Daoy (cell line): ENCODE measurements around the gene HSFX4. TPM values are rescaled to one million over a fixed set of nuclear protein-coding genes. Genes with fewer than 3 reads are reported as not detected.
"Not testable (repeated sequence)": the region's sequence is repeated elsewhere in the genome, so short reads cannot be mapped to it uniquely, and the experiment has no call there.

Experiments used
- DNase-seq: peaks from one replicate; pipeline ENCODE4 v3.0.0-alpha.2; 2015; ENCODE audit warnings: low read depth
- total RNA-seq: library from RNA; depleted of rRNA; stranded (reverse); fragments of >200 nt; shearing (Covaris generic); gene quantifications from 2 replicates; pipeline ENCODE4 v1.2.3, GENCODE V29; 2014

HSFX4 gene
- total RNA-seq, 1 experiment from 2014 or later, result not detected

DNA sequence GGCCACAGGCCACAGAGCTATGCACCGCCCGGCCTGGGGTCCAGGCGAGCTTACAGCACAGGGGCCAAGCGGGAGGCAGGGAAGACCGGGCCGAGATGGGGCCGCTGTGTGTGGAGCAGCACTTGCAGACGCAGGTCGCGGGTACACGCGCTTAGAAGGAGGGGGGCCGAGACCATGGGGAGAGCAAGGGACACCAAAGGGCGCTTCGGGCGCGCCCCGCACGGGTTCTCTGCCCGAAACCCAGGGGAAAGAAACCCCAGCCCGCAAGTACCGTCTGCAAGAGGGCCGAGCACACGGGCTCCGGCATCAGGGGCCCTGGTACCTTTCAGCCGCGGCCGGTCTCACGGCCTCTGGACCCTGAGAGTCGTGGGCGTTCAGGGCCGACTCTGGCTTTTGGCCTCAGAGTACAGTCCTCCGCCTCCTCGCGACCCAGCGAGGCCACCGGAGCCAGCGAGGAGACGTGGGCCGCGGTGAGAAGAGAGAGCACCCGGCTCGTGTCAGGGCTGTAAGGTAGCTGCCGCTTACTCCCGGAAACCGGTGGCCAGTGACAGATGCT lies 8.6 kb downstream of the HSFX4 start:
- no peak for DNase-seq

DNA sequence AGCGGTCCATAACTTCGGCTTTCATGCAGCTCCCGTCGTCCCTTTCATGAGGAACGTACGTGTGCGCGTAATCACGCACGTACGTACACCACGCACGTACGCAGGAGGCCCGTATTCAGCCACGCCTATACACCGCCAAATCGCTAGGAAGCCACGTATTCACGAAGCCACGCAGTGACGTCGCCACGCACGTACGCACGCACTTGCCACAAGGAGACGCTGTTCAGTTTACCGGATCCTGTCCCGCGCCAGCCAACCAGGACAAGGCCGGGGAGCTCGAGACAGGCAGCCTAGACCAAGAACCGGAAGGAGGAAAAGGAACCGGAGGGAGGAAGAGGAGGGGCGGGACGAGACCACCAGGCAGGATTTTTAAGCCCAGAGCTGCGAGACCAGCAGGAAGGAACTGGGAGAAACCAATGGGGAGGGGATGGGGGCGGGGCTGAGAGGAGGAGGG lies 9.1 kb downstream of the HSFX4 start, which contains the start of gene EOLA2:
TSS of gene EOLA2 (minus strand) at position 65 of the 454 bp plus-strand sequence. CDS start 4,617 bp downstream, outside the sequence.
- DNase-seq, result peak; percentile 97

DNA sequence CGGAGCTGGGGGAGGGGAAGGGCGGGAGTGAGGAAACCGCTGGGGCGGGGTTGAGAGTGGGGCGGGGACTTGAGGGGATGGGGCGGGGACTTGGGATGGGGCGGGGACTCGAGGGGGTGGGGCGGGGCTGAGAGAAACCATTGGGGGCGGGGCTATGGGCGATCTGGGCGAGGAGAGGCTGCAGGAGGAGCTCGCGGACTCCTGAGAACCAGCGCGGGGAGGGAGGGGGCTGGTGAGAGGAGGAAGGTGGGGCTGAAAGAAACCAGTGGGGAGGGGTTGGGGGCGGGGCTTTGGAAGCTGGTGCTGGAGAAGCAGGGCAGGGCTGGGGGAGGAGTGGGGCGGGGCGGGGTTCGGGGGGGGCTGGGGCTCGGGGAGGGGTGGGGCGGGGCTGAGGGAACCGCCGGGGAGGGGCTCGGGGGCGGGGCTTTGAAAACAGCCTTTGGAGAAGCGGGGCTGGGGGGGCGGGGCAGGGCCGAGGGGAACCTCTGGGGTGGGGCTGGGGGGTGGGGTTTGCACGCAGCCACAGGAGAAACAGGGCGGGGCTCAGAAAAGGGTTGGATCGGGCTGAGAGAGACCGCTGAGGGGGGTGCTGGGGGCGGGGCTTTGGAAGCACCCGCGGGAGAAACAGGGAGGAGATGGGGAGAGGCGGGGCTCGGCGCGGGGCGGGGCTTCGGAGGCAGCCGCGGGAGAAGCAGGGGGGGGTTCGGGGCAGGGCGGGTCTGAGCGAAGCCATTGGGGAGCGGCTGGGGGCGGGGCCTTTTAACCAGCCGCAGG lies 9.7 kb downstream of the HSFX4 start:
- peak; percentile 86 for DNase-seq

DNA sequence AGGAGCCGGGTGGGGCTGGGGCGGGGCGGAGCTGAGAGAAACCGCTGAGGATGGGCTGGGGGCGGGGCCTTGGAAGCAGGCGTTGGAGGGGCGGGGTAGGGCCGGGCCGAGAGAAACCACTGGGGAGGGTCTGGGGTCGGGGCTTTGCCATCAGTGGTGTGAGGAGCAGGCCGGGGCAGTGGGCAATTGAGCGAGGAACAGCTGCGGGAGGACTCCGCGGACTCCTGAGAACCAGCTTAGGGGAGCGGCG lies 10.2 kb downstream of the HSFX4 start:
- no peak for DNase-seq

DNA sequence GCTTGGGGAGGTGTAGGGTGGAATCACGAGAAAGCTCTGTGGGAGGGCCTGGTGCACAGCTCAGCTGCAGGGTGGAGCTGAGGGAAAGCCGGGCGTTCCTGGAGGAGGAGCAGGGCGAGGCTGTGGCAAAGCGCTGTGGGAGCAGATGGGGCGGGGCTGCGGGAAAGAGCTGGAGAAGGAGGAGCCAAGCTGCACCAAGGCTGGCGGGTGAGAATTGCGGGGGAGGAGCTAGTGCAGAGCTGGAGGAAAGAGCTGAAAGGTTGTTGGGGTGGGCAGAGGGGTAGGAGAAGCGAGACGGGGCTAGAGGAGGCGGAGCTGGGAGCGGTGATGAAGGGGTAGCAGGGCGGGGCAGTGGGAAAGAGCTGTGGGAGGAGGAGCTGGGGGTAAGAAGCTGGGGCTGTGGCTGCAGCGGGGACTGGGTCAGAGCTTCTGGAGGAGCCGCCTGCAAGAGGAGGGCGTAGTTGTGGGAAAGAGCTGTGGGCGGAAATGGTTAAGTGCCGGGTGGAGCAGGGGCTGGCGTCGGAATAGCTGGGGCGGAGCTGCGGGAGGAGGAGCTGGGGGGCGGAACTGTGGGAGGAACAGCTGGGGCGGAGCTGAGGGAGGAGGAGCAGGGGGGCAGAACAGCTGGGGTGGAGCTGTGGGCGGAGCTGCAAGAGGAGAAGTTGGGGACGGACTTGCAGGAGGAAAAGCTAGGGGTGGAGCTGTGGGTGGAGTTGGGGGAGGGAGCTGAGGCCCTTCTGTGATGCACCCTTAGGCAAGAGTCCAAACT lies 10.7 kb downstream of the HSFX4 start:
- peak; percentile 96 for DNase-seq

DNA sequence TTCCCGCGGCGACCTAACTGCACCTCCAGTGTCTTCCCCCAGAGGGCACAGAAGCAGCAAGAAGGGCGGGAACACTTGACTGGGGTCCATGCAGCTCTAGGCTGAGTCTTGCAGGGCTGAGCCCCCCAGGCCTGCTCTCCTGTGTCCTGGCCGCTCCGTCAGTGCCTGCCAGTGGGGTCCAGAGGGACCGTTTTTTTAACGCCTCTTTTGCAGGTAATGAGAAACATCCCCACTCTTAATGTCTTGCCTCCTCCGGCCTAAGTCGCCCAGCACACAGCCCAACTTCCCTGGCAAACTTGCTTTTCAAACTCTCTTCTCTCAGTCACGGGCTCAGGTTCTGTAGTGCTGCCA lies 11.3 kb downstream of the HSFX4 start:
- DNase-seq, result not testable (repeated sequence)

DNA sequence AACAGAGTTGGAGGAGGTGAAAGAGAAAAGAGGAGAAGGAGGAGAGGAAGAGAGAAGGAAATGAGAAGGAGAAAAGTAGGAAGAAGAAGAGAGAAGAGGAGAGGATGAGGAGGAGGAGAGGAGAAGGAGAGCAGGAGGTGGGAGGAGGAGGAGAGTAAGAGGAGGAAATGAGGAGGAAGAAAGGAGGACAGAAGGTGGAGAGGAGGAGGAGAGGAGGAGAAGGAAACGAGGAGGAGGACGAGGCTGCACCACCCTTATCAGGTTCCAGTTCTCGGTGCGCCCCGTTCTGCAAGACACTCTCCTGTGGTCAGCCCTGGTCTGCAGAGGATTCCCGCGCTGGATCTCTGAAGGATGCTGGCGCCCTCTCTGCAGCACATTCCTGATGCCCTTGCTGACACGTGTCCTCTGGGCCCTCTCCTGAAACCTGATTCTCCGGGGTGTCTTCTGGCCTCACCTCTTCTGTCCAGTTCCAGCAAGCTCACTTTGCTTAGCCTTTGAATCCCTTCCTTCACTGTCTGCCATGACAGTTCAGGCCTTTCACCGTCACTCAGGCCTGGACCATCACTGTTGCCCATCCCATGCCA lies 15.8 kb downstream of the HSFX4 start:
- DNase-seq, result not testable (repeated sequence)

DNA sequence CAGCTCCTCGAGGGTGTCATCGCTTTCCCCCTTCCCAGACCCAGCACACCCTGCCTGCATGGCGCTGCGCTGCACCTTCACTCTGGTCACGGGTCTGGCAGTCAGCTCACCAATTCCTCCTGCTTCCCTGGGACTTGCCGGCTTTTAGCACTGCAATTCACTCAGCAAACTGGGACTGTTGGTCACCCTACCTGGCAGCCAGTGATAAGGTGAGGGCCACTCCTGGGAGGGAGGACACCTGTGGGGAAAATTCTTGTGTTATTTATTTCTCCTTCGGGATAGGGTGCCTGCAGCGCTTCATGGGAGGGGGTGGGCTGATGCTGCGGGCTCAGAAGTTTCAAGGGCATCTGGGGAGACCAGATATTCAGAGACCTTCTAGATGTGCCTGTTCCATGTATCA lies 16.4 kb downstream of the HSFX4 start:
- DNase-seq, result not testable (repeated sequence)

DNA sequence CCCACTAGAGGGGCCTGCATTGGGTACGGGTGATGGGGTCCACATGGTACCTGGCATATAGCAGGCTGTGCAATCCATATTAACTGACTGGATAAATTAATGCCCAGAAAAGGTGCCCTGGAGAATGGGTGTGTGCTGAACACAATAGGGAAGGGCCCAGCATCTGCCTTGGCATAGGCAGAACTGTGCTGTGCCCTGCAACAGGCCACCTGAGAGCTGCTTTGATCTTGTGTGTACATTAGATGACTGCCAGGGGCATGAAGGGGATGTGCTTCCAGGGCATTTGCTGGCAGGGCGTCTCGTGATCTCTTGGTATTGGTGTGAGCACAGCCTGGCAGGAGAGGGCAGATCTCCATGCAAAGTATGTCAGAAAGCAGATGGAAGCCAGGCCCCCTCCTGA lies 17.6 kb downstream of the HSFX4 start:
- not testable (repeated sequence) for DNase-seq

DNA sequence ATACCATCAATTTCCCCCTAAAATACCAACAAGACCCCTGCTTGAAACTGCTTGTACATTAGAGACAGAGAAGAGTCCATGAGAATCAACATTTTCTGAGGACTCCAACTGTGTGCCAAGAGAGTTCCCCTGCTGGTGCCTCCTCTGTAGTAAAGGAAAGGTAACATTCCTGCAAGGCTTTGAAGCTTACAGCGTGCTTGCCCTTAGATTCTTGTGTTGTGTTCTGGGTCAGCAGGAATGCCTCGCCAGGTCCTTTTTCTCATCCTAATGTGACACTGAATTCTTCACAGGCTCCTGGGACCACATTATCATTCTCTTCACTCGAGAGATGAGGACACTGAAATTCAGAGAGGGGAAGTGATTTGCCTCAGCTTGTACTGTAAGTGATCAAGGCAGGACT lies 18.6 kb downstream of the HSFX4 start:
- DNase-seq, result no peak

DNA sequence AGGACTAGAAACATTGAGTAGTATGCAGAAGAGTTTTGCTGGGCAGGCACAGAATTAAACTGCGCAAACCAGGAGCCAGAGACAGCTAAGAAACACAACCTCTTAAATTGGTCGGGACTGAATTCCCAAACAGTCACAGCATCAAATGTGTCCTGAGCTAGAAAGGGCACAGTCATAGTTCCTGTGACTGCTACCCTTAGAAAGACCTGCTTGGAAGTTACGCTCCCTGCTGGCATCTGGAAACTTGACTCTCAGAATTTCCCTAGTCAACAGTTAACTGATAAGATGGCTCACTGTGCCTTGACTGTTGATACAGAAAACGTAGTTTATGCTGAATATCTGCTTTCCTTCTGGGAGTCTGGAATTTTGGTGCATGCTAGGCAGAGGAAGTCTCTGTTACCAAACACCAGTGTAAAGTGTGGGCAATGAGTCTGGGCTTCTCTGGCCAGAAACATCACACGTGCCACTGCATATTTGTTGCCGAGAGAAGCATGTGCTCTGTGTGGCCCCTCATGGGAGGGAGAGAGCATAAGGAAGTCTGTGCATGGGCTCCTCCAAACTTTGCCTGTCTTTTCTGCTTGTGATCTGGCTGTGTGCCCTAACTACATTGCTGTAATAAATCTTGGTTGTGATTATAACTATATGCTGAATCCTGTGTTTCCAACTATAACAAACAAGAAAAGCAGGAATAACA lies 20.5 kb downstream of the HSFX4 start:
- DNase-seq, result no peak

DNA sequence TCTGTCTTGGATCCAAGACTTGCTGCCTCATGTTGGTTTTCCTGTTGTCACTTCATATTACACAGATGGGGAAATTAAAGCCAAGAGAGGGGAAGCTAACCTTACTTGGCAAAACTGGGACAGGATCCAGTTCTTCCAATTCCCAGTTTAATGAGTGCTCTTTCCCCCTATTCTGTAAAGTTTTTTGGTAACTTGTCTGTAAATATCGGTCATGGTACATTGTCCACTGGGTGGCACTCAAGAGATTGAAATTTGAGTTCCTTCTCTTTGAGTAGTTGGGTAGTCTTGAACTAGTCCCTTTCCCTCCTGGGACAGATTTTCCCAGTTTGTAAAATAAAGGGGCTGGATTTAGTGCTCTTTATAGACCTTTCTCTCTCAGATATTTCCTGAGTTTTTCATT lies 21.3 kb downstream of the HSFX4 start:
- DNase-seq, result peak; percentile 27

DNA sequence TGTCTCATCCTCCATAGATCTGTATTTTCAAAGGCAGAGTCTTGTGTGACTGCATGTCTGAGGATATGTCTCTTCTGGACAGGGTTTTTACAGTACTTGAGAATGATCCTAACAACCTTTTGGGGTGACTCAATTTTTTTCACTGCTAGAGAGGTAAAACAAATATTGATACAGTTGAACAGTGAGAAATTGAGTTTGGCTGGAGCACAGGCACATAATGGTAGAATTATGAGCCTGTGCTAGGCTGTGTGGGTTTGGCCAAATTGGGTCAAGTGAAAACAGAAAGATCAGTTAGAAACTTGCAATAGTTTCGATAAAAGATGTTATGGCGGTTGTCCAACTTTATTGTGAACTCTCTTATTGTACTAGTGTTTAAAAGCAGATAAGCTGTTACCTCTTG lies 32.2 kb downstream of the HSFX4 start:
- DNase-seq, result no peak

DNA sequence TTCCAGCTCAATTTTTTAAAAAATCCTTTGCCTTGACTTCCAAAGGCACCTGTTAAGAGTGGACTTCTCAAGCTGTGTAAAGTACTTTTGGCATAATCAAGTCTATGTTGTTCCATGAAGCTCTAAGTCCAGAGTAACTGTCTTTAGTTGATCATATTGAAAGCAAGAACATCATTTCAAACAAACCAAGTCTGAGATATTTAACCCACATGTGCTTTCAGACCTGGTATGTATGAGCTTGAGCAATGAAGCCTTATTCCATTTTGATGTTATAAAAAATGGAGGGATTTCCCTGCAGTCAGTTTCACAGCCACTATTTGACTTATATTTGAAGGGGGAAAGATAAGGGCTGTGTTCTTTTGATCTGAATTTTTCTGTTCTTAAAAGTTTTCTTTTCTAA lies 32.6 kb downstream of the HSFX4 start:
- no peak for DNase-seq

DNA sequence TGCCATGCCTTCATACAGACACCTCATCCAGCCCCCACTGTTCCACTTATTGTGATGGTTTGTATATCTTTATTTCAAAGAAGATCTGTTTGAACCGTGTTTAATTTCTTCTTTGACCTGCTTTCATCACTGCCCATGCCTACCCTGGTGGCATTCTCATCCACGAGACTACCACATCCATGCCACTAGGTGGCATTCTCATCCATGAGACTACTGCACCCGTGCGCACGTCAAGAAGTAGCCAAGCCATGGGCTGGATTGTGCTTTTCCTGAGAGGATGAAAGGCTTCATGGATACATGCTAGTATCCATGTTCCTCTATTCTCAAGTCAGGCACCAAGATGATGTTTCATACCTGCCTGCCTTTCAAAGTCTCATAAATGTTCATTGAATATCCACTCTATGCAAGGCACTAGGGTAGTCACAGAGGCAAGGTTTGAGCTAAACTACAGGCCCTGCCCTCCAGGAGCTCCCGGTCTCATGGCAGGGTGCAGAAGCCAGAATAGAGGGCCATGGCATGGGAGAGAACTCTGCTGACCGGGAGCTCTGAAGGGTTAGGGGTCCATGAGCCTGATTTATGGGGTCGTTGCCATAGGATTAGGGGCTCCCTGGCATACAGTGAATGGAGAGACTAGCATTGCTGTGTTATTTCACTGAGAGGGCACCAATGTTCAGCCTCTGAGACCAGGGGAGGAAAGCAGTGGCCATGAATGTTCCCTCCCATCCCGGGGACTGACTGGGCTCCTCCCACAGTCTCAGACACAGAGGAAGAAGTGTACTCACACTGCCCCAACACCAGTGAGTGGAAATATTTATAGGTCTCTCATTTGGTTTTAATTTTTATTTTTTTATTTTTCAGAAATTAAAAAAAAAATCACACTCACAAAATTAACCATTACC lies 33.7 kb downstream of the HSFX4 start:
- peak; percentile 51 for DNase-seq

DNA sequence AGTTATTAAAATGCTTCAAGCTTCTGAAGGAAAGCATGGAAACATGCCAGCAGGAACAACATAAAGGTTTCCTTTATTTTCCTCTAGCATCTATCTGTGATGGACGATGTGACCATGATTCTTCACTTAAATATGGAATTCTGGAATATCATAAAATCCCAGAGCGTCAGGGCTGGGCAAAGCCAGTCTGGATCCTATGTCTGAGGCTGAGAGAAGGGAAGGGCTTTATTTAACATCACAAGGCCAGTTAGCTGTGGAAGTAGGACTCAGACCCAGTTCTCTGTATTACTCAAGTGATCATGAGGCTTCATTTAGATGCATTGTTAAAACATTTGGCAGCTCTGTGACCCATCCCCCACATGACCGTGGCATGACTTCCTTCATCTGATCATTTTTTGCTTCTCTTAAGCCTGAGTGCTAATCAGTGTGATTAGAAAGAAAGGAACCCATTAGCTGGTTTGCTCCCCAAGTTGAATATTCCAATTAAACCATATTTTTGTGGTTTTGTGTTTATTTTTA lies 49.8 kb downstream of the HSFX4 start:
- DNase-seq, result no peak
